GM21360 (cell line): Measurements from ENCODE around the gene AGFG1.
A peak's percentile ranks its signal among the peaks of the same experiment; 100 is the strongest.

ENCODE experiments used
- ATAC-seq: cut with Tn5 transposase; IDR thresholded peaks from one replicate; pipeline ENCODE4 v1.9.1; 2021; ENCODE audit warnings: mild to moderate bottlenecking, moderate library complexity; ENCODE audit not compliant: unreplicated experiment

Gene AGFG1

GRCh38 chr2:227460833-227461232, 11.1 kb upstream of the AGFG1 start:
- ATAC-seq = no peak

DNA sequence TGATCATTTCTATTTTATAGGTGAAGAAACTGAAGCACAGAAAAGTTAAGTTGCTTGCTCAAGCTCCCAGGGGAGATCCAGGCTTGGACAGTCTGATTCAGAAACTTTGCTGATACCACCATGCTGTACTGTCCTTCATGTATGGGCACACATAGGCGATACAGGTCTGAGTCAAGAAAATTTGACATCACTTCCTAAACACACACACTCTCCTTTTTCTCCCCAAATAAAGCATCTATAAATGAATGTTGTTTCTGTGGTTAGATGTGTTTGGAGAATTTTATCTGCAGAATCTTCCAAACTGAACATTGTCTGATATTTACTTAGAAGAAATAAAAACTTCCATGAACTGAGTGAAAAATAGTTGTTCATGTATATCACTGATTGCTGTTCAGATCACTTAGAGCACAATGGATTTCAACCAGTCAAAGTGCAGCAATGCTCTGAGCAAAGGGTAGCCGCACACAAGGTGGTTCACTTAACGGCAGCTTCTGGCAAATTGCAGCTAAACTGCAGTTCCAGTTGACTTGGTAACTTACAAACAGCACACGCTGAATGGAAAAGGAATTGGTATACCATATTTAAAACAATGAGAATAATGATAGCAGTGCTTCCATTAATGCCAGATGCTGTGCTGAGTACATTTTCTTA, 10.0 kb upstream of the AGFG1 start:
- peak; percentile 9 for ATAC-seq

- ATAC-seq = peak; percentile 47
Measured at GRCh38 chr2:227462462-227462951, 9.4 kb upstream of the AGFG1 start.

DNA sequence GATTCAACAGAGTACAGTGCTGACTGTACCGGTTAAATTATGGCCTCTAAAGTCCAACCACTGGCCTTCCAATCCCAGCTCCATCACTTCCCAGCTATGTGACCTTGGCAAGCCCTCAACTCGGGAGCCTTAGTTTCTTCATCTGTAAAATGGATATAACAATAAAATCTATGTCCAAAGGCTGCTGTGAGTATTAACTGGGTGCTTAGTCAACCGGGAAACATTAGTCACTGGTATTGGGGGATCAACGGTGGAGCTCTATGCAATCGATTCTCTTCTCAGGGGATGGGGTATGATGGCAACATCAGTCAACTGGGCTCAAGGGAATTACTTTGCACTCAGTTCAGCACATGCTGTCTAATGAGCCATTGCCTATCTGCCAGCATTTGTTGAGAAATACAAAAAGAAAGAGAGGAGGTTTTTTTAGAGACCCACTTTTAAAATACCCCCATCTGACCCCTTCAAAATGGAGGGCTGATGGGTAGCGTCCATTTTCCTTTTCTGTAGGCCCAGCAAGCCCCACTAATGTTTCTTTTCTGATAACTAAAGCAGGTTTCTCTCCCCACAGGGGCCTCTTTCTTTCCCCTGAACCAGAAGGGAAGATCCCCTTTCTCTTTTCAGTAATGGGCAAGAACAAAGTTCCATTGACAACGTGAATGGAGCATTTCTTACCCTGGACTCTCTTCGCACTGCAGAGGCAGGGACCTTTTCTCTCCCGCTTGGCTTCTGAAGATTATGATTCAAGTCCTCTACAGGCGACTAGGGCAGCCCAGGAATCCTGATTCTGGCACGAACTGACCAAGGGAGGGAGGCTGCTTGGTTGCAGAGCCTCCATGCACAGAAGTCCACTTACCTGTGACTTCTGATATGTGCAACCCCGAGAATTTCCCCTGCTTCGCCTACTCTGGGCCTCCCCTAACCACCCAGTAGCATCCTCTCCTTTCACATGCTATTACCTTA, 8.7 kb upstream of the AGFG1 start:
- ATAC-seq = no peak

DNA sequence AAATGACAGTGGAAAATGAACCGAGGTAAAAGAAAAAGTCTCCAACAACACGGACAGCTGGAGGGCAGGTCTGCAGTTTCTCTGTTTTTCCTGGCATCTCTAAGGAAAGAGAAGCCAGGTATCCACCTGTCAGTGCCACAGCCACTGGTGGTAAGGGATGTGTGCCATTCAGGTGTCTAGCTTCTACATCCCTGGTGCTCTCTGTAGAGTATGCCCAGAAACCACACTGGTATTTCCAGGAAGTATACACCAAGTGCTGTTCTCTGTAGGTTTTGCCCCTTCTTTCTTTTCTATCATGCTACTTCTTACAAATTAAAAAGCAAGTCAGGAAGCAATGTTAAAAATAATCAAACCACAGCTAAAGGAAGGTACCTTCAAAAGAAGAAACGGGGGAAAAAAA, 7.6 kb upstream of the AGFG1 start:
- no peak for ATAC-seq

DNA sequence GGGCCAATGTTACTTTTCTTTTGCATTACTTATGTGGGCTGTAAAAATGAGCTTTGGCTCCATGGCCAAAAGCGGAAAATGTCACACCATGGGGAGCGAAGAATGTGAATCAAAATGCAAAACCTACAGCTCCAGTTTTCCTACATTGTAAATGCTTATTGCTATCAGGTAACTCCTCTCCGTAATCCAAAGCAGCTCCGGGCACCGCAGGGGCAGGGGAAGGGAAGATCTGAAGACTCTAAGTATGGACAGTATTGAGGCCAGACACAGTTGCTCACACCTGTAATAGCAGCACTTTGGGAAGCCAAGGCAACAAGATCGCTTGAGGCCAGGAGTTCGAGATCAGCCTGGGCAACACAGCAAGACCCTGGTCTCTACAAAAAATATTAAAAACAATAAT, 7.1 kb upstream of the AGFG1 start:
- no peak for ATAC-seq

GRCh38 chr2:227466887-227467600, 4.9 kb upstream of the AGFG1 start:
- ATAC-seq = no peak

DNA sequence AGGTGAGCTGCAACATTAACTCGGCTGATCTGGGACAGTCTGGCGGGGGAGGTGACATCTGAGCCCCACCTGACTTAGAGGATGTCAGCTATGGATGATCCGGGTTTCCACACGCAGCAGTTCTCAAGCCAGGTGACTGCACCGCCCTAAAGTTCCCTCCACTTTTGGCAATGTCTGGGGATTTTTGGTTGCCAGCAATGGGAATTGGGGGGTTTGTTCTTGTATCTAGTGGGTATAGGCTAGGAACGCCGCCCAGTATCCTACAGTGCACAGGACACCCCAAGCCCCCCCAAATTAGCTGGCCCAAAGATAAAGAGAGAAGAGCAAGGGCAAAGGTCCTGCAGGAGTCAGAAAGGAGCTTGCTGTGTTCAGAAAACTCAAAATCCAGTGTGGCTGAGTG, 544 bp upstream of the AGFG1 start:
- ATAC-seq = no peak

- ATAC-seq = peak; percentile 58
Measured at GRCh38 chr2:227472265-227473121, 537 bp downstream of the AGFG1 start.

DNA sequence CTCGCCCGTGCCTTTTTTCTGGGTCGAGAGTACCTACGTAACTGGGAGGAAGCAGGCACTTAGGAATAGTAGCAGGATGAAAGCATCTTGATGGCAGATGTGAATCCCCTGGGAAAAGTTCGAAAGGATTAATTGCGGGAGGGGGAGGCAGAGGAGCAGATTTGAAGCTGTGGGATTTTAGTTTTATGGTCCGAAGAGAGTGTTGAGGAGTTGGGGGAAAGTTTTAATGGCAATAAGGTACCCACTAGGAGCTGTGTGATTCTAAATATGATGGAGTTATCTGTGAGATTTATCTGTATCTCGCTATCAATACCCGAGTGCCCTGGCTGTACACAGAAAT, 1.1 kb downstream of the AGFG1 start:
- no peak for ATAC-seq

DNA sequence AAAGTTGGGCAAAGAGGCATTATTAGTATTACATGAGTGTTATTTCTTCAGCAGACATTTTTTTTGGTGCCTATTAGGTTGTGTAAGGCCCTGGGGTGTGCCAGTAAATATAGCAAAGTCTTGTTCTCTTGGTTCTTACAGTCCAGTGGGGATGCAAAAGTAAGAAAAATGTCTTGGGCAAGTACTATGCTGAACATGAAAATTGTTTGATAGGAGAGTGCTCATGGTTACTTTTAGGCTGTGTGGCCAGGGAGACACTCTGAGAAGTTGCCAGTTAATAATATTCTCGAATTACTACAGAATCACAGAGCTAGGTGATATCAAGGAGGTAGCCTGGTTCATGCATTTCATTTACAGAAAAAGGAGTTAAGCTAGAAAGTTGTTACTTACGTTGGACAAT, 1.9 kb downstream of the AGFG1 start:
- ATAC-seq = no peak

DNA sequence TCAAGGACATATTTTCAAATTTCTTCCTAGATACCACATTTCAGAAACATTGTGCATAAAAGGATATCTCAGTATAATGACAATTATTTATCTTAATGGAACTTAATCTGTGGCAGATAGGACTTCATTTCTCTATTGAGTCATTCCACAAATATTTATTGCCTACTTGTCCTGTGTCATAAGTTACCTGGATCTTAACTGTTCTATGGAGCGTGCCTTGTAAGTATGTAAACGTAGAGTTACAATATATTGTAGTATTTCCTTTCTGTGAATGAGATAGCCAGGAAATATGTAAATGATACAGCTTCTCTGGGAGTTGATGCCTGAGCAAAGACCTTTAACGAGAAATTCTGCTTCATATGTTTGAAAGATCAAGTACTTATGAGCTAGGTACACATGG, 2.5 kb downstream of the AGFG1 start:
- no peak for ATAC-seq

DNA sequence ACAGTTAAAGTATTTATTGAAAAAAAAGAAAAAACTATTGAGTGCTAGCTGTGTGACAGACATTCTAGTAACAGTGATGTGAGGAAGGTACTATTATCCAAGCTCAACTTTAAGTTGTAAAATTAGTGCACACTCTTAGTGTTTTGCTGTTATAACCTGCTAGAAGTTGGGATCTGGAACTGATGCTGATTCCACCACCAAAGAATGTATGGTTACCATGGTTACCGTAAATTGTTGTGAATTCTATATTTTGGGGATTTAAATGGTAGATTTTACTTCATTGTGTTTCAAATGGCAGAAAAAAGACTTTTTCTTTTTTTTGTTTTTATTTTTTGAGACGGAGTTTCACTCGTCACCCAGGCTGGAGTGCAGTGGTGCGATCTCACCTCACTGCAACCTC, 5.3 kb downstream of the AGFG1 start:
- ATAC-seq = no peak

DNA sequence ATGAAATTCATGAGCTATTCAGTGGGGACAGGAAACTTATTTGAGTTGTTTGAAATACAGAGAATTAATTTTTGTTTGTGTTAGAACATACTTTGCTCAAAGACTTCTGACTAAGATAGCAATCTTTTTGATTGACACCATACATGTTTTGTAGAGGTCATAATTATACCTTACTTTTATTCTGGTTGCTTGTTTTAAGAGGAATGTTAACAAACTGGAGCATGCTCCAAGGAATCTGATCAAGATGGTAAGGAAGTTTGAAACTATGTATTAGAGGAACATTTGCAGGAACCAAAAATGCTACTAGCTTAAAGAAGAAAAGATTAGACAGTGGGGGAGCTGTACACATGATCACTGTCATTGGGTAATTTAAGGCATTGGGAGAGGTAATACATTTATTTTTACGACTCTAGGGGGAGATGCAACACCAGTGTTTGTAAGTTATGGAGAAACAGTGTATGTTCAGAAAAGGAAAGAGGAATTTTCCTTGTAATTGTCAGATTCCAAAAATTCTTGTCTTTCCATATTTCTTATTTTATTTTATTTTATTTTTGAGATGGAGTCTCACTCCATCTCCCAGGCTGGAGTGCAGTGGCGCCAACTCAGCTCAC, 8.0 kb downstream of the AGFG1 start:
- ATAC-seq = peak; percentile 33

- peak; percentile 54 for ATAC-seq
Measured at GRCh38 chr2:227480528-227480927, 8.6 kb downstream of the AGFG1 start.

DNA sequence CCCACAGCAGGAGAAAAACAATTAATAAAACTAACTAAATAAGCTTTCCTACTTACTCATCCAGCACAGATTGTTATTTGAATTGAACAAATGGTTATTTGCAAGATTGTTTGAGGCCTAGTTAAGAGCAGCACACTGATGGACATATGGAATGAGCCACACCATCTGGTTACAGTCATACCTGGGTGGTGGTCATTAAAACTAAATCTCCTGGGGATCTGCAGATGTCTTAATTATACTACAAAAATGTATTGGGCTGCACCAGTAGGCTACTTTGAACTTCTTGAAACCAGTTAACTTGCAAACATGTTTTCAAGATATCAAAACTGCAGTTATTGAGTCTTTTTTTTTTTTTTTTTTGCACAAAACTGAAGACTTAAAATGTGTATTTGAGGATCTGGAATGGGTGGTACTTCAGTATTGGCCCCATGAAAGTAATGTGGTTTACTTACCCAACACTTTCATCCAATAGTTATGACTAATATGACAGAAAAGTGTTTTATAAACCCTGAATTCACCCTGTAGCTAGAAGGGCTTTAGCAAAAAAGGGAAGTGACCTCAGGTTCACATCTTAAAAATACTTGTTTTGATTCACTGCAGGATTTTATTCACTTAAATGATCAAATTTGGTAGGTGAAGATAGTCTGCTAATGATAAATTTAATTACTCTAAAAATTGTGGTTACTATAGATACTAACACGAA, 10.8 kb downstream of the AGFG1 start:
- ATAC-seq = peak; percentile 84

GRCh38 chr2:227485429-227485828, 13.5 kb downstream of the AGFG1 start:
- no peak for ATAC-seq

DNA sequence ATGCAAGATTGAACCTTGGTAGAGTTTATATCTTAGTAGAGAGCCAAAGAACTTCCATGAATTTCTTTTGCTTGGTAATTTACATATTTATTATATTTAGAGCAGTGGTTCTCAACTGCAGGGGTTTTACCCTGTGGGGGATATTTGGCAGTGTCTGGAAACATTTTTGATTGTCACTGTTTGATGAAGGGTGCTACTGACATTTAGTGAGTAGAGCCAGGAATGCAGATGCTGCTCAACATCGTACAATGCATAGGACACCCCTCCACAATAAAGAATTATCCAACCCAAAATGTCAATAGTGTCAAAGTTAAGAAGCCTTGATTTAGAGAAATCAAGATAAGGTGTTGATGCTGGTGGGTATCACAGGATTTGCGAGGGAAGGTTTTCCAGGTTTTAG, 14.7 kb downstream of the AGFG1 start:
- ATAC-seq = no peak

DNA sequence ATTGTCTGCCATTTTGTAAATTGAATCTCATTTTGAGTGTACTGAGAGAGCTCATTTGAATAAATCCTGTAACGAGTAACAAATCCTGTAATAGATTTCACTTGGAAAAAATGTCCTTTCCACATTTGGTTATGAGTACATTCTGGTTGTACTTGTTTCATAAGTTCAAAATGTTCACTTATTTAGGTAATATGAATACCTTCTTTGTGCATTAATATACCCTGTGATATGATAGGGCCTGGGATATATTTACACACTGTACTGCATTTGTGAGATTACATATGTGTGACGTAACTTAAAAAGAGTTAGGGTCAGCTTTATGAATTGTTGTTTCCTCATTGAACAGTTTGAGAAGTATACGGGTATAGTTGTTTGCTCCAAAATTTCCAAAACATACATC, 16.1 kb downstream of the AGFG1 start:
- ATAC-seq = no peak

- no peak for ATAC-seq
Measured at GRCh38 chr2:227491386-227491785, 19.4 kb downstream of the AGFG1 start.
